NCI-H526 (cell line): ENCODE measurements around the gene CLMN.

Experiments used
- DNase-seq, 2 experiments: peaks; one replicate each; lab custom pipeline; 2025; lab: John Stamatoyannopoulos, UW

CLMN gene

DNA sequence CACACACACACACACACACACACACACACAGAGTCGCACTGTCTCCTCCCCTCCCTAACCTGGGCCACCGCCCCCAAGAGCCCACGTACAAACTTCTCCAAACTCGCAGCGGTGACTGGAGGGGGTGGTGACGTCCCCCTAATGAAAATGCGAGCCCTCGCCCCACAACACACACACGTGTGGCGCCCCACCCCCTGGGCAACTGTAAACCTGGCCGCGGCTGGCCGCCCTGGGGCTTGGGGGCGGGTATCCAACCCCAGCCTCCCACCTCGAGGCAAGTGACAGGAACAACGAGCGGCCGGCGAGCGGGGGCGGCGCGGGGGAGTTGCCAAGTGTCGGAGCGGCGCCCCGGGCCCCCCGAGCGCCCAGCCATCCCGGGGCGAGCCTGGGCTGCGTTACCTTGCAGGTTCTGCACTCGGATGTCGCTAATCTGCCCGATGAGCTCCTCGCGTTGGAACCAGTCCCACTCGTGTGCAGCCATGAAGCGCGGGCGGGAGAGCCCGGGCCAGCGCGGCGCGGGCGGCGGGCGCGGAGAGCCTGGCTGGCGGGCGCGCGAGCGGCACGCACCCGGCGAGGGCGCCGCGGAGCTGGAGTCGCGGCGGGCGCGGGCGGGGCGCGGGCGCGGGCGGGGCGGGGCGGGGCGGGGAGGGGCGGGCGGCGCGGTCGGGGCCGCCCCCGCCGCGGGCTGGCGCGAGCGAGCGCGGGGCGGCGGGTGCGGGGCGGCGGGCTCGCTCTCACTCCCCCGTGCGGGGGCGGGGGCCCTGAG, at the start of gene CLMN:
Gene CLMN (minus strand): TSS at position 597 of the 766 bp plus-strand sequence. CDS start 116 bp downstream, at position 481.
- DNase-seq = peak; percentile 34 to 86

- no peak for DNase-seq
Measured at GRCh38 chr14:95365401-95365800, 45.7 kb upstream of the CLMN start.

- no peak for DNase-seq
Measured at GRCh38 chr14:95364481-95365209, 44.9 kb upstream of the CLMN start.

GRCh38 chr14:95363468-95363954, 43.8 kb upstream of the CLMN start:
- no peak for DNase-seq

DNA sequence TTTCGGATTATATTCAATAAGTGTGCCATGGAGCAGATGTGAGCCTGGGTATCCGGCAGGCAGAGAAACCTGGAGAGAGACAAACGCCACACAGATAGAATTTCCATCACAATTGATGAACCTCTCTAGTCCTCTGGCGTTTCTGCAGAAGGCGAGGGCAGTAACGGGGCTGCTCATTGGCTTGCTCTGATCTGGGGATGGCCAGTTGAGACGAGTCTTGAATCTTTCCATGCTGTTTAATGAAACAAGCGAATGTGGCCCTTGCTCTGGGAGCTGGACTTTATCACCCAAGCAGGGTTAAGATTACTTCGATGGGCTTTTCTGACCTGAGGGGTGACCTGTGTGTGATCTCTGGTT, 42.4 kb upstream of the CLMN start:
- DNase-seq = no peak

GRCh38 chr14:95361373-95362137, 41.8 kb upstream of the CLMN start:
- peak in 1 of 2 experiments; percentile 39 for DNase-seq

DNA sequence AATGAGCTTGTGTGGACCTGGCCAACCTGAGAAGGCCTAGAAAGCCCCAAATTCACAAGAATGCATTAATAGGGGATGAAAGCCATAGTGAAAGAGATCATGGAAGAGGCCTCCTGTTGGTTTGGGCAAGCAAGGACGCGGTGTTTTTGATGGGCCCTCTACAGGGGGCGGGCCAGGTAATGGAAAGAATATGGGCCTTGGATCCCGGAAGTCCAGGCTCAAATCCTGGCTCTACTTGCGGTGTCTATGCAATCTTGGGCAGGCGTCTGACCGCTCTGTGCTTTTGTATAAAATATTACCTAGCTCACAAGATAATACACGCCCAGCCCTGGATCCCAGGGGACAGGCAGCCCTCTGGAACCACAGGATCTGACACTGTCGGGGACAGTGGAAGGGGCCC, 41.1 kb upstream of the CLMN start:
- DNase-seq = no peak

- DNase-seq = no peak
Measured at GRCh38 chr14:95359994-95360826, 40.5 kb upstream of the CLMN start.

DNA sequence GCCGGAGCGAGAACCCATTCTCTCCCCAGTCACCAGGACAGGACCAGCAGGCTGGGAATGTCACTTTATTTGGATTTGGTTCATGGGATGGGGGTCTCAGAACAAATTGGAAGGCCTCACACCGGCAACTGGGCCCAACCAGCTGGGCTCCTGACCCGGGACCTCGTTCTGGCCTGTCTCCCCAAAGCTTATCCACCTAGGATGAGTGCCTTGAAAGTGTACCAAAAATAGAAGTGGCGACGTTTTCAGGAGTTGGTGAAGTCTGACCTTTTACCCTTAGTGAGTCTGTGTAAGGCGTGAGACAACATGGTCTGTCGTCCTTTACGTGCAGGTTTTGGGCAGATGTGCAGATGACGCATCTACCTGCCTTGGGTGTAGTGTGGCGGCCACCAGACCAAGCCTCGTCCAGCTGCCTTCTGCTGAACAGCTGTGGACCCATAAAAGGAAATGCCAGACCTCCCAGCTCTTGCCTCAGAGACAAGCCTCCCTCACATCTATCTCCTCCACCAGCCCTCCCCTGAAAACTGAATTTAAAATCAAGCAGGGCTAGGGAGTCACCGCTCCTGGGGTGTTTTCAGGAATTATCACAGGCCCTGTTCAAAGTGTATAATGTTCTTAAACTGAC, 36.6 kb upstream of the CLMN start:
- no peak for DNase-seq

GRCh38 chr14:95355422-95355821, 35.7 kb upstream of the CLMN start:
- no peak for DNase-seq

- no peak for DNase-seq
Measured at GRCh38 chr14:95354834-95355233, 35.1 kb upstream of the CLMN start.

GRCh38 chr14:95353664-95354063, 34.0 kb upstream of the CLMN start:
- DNase-seq = no peak

GRCh38 chr14:95353007-95353406, 33.3 kb upstream of the CLMN start:
- DNase-seq = no peak

DNA sequence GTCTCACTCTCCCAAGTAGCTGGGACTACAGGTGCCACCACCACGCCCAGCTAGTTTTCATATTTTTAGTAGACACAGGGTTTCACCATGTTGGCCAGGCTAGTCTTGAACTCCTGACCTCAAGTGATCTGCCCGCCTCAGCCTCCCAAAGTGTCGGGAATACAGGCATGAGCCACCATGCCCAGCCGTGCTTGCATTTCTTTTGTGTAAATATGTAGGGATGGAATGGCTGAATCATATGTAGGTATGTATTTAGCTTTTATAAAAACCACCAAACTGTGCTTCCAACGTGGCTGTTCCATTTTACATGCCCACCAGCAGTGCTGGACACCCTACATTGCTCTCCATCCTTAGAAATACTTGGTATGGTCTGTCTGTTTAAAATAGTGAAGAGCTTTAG, 32.8 kb upstream of the CLMN start:
- DNase-seq = no peak

GRCh38 chr14:95349241-95349640, 29.5 kb upstream of the CLMN start:
- DNase-seq = no peak

- peak in 1 of 2 experiments; percentile 17 for DNase-seq
Measured at GRCh38 chr14:95348395-95349080, 28.8 kb upstream of the CLMN start.

DNA sequence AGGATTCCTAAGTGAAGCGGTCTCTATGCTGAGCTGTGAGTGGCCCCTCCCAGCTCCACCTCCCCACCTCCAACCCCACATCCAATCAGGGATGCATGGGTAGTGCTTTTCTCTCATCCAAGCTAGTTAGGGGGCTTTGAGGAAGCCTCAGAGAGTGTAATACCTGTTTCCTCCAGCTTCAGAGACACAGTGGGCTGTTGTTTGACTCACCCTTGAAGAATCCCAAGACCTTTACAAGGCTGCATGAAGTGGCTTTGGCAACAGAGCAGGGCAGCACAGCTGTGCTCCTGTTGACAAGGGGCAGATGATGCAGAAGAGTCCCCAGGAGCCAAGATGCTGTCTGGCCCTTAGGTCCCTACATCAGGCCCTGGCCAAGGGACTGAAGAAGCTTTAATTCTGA, 27.1 kb upstream of the CLMN start:
- no peak for DNase-seq

DNA sequence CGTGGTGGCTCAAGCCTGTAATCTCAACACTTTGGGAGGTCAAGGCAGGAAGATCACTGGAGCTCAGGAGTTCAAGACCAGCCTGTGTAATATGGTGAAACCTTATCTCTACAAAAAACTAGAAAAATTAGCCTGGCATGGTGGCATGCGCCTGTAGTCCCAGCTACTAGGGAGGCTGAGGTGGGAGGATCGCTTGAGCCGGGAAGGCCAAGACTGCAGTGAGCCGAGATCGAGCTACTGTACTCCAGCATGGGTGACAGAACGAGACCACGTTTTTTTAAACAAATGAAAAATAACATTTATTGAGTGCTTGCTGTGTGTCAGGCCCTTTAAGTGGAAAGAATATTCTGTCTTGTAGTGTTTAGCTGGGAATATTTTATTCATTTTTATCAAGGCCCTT, 26.6 kb upstream of the CLMN start:
- DNase-seq = no peak

GRCh38 chr14:95345032-95345431, 25.3 kb upstream of the CLMN start:
- no peak for DNase-seq

DNA sequence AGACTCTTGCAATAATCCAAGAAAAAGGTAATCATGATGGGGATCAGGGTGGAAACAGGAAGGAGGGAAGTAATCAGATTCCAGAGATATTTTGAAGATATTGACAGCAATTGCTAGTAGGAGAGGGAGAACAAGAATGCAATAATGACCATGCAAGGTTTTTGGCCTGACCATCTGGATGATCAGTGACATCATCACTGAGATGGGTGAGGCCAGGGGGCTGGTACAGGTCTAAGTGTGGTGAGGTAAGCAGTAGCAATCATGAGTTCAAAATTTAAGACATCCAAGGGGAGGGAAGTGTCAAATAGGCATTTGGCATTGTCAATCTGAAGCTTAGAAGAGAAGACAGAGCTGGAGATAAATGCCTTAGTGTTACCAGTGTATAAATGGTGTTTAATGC, 24.8 kb upstream of the CLMN start:
- DNase-seq = no peak

DNA sequence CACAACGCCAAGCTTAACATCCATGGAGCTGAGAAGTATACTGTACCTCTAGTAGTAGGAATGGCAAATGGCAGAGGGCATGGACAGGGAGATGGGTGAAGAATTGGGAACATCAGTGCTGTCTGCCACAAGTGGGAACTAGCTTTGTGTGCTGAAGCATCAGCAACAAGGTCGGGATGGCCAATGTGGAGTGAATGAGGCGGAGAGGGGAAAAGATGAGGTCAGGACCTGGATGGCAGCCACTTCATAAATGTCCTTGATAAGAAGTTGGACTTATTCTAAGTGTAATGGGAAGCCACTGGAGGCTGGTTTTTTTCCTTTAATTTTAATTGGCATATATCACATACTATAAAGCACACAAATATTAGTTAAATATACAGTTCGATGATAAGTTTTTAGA, 21.9 kb upstream of the CLMN start:
- no peak for DNase-seq
